HCT116 (cell line): ENCODE measurements around the gene CLIC3. TPM values are rescaled to one million over a fixed set of nuclear protein-coding genes. Genes with fewer than 3 reads are reported as not detected.

Source experiments
- ATAC-seq: fragments of 200-7000 bp; cut with Tn5 transposase; 2 replicates; pipeline ENCODE4 v1.9.1; 2020; ENCODE audit warnings: mild to moderate bottlenecking, moderate library complexity
- BruUV-seq: library from RNA; stranded (reverse); fragments of 400-500 nt; replicated peaks from 2 replicates; lab custom pipeline; 2021; lab: Mats Ljungman, UMichigan
- CTCF ChIA-PET: fragments of 300-600 bp; sonication (Branson Sonifier 250); formaldehyde crosslinking; loops from one replicate; lab custom pipeline; 2021; ENCODE audit warnings: antibody characterized with exemption; lab: Charles Lee
- POLR2A ChIA-PET: fragments of 300-600, 350-600 bp; sonication (Branson Sonifier 250); formaldehyde crosslinking; loops from one replicate; lab custom pipeline; 2021; ENCODE audit warnings: antibody characterized with exemption; lab: Charles Lee
- RAD21 ChIA-PET, 2 experiments: fragments of 300-600 bp; sonication (Branson Sonifier 250); formaldehyde crosslinking; loops; one replicate each; lab custom pipeline; 2023; ENCODE audit warnings: low total read pairs in 2 of 2; ENCODE audit not compliant: uncharacterized antibody in 2 of 2, unreplicated experiment in 2 of 2, low non-redundant PET in 1 of 2; lab: Charles Lee
- DNase-seq: peaks from one replicate; pipeline ENCODE4 v3.0.0-alpha.2; 2010; ENCODE audit warnings: low read depth, low spot score
- H2AFZ ChIP-seq: fragments of 200-600 bp; shearing (Covaris generic), sonication (generic); 2 replicates; pipeline ENCODE4 v1.6.1; 2017; ENCODE audit warnings: low read depth, mixed run types, mixed read lengths, antibody characterized with exemption, low read length; ENCODE audit not compliant: poor library complexity, severe bottlenecking
- H3K27ac ChIP-seq: 2 replicates; pipeline ENCODE4 v1.5.1; 2012; ENCODE audit warnings: low read depth, low read length
- H3K27me3 ChIP-seq: fragments of 200-600 bp; sonication (generic); 2 replicates; pipeline ENCODE4 v1.6.1; 2016; ENCODE audit warnings: mixed run types, low read length, mixed read lengths; ENCODE audit not compliant: insufficient read depth
- H3K36me3 ChIP-seq, 2 experiments: fragments of 200-500 bp in 1 of 2; fragments of 200-600 bp in 1 of 2; sonication (Bioruptor generic) in 1 of 2; sonication (generic) in 1 of 2; 2 replicates each; pipeline versions ENCODE4 v1.5.1 to v1.6.1; 2014 to 2016; ENCODE audit warnings: low read length in 2 of 2, inconsistent platforms in 1 of 2, mixed read lengths in 1 of 2, mixed run types in 1 of 2; ENCODE audit not compliant: insufficient read depth in 2 of 2, control insufficient read depth in 1 of 2
- H3K4me1 ChIP-seq, 2 experiments: fragments of 200-600 bp in 1 of 2; sonication (generic) in 1 of 2; 2 replicates each; pipeline versions ENCODE4 v1.5.1 to v1.6.1; 2012 to 2017; ENCODE audit warnings: low read length in 2 of 2, inconsistent platforms in 1 of 2, mild to moderate bottlenecking in 1 of 2, mixed read lengths in 1 of 2, mixed run types in 1 of 2, moderate library complexity in 1 of 2; ENCODE audit not compliant: insufficient read depth in 2 of 2, control insufficient read depth in 1 of 2
- H3K4me2 ChIP-seq: fragments of 200-600 bp; sonication (generic); 2 replicates; pipeline ENCODE4 v1.6.1; 2017; ENCODE audit warnings: mixed run types, low read length, mixed read lengths
- H3K4me3 ChIP-seq, 2 experiments: fragments of 200-600 bp in 1 of 2; sonication (generic) in 1 of 2; replicated peaks in 1 of 2; 2 replicates each; pipeline ENCODE4 v1.5.1; 2011 to 2016; ENCODE audit warnings: low read length in 2 of 2, control low read depth in 1 of 2, low read depth in 1 of 2, mild to moderate bottlenecking in 1 of 2, mixed read lengths in 1 of 2, mixed run types in 1 of 2
- H3K79me2 ChIP-seq: fragments of 200-600 bp; sonication (generic); 2 replicates; pipeline ENCODE4 v1.6.1; 2017; ENCODE audit warnings: mild to moderate bottlenecking, mixed run types, low read length, moderate library complexity, mixed read lengths; ENCODE audit not compliant: insufficient read depth
- H3K9ac ChIP-seq: fragments of 200-600 bp; sonication (generic); 2 replicates; pipeline ENCODE4 v1.6.1; 2016; ENCODE audit warnings: low read length, mixed read lengths
- H3K9me2 ChIP-seq: fragments of 200-600 bp; sonication (generic), shearing (Covaris generic); 2 replicates; pipeline ENCODE4 v1.6.1; 2017; ENCODE audit warnings: mixed run types, mild to moderate bottlenecking, moderate library complexity; ENCODE audit not compliant: insufficient read depth
- H3K9me3 ChIP-seq, 2 experiments: fragments of 200-500 bp in 1 of 2; fragments of 200-600 bp in 1 of 2; sonication (Bioruptor generic) in 1 of 2; sonication (generic) in 1 of 2; 2 replicates each; pipeline ENCODE4 v1.6.1; 2014 to 2017; ENCODE audit warnings: low read length in 2 of 2, mixed read lengths in 2 of 2, inconsistent platforms in 1 of 2, low read depth in 1 of 2, mild to moderate bottlenecking in 1 of 2, mixed run types in 1 of 2, moderate library complexity in 1 of 2; ENCODE audit not compliant: control insufficient read depth in 1 of 2, insufficient read depth in 1 of 2
- H4K20me1 ChIP-seq: fragments of 200-600 bp; sonication (generic), shearing (Covaris generic); 2 replicates; pipeline ENCODE4 v1.6.1; 2017; ENCODE audit warnings: mixed run types, mild to moderate bottlenecking, moderate library complexity; ENCODE audit not compliant: insufficient read depth
- CBX3 ChIP-seq: IDR thresholded peaks from 2 replicates; pipeline ENCODE4 v1.6.1; 2012; ENCODE audit warnings: low read depth
- CEBPB ChIP-seq: IDR thresholded peaks from 2 replicates; pipeline ENCODE4 v1.6.1; 2012; ENCODE audit warnings: low read depth
- EGR1 ChIP-seq: IDR thresholded peaks from 2 replicates; pipeline ENCODE4 v1.6.1; 2012; ENCODE audit warnings: low read depth
- EZH2phosphoT487 ChIP-seq: fragments of 200-600 bp; IDR thresholded peaks from 2 replicates; pipeline ENCODE4 v1.6.1; 2018; ENCODE audit warnings: antibody characterized with exemption, borderline replicate concordance
- JUND ChIP-seq: IDR thresholded peaks from 2 replicates; pipeline ENCODE4 v1.6.1; 2012
- POLR2A ChIP-seq: IDR thresholded peaks from 2 replicates; pipeline ENCODE4 v1.7.0; 2011; ENCODE audit warnings: borderline replicate concordance; ENCODE audit not compliant: insufficient read depth, insufficient read length; ENCODE audit errors: extremely low read depth
- SRF ChIP-seq: IDR thresholded peaks from 2 replicates; pipeline ENCODE4 v1.6.1; 2012; ENCODE audit warnings: low read depth
- TCF7L2 ChIP-seq: IDR thresholded peaks from 2 replicates; pipeline ENCODE4 v1.7.0; 2011; ENCODE audit warnings: borderline replicate concordance, inconsistent platforms; ENCODE audit not compliant: insufficient read depth, insufficient read length; ENCODE audit errors: extremely low read depth
- intact Hi-C: fragments of 100-400 bp; cut with micrococcal nuclease; formaldehyde crosslinking; loops from 2 replicates; pipeline ENCODE4 v1.10.0; 2022
- total RNA-seq: library from RNA; stranded (reverse); gene quantifications from one replicate; pipeline ENCODE4 v1.2.1, GENCODE V29; 2021; ENCODE audit not compliant: unreplicated experiment

The CLIC3 gene
- total RNA-seq, 1 experiment from 2014 or later: 8.4 TPM

DNA sequence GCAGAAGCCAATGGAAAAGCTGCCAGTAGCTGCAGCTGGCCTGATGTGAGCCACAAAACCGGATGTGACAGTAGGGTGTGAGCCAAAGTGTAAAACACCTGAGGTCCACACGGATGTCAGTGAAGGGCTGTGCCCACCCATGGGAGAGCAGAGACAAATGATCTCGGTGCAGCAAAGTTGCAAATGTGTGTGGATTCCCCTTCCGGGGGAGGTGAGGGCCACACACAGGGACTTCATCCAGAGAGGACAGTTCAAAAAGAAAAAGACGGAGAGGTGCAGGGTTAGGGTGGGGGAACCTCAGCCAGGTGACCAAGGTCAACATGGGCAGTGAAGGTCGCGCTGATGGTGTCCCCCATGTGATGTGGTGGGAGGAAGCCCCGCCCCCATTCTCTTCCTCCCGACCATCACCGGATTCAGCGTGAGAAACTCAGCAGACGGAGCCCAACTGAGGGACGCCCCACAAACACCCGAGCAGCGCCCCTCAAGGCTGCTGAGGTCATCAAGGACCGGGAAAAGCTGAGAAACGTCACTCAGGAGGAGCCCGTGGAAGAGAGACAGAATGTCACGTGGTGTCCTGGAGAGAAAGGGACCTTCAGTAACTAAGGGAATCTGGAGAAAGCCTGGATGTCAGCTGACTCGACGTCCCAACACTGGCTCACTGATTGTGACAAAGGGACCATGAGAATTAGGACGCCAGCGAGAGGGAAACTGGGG lies 30.4 kb downstream of the CLIC3 start:
- BruUV-seq: no TSS peak
- no peaks in the 10 kb centered on the region for H3K79me2 ChIP-seq
- intact Hi-C loops: no loop called here
- no peak overlapping the region for H3K27ac ChIP-seq
- no peak overlapping the region for H3K4me3 ChIP-seq
- H3K4me1 ChIP-seq: peaks cover 11 to 28% of the 10 kb centered on the region in 2 experiments
- ATAC-seq: no peak
- no peaks in the 10 kb centered on the region for H4K20me1 ChIP-seq
- no peaks in the 10 kb centered on the region for H3K9me2 ChIP-seq
- no peaks in the 10 kb centered on the region for H3K36me3 ChIP-seq
- no peak overlapping the region for H2AFZ ChIP-seq
- H3K9me3 ChIP-seq: no peaks in the 10 kb centered on the region
- no peak overlapping the region for H3K4me2 ChIP-seq
- H3K27me3 ChIP-seq: no peaks in the 10 kb centered on the region
- no peak for DNase-seq
- CTCF ChIA-PET: interaction anchor here (2.0 kb wide), 1 partner anchor 10 kb away, joined by 5 read pairs; no protein-coding TSS in a partner anchor
- TF ChIP-seq POLR2A (no peak), SRF (no peak), TCF7L2 (no peak), EGR1 (no peak), EZH2phosphoT487 (no peak)
- TF ChIP-seq, all 23 proteins: peak for 0
- H3K9ac ChIP-seq: no peak overlapping the region
- ChIA-PET POLR2A (no interaction called here), RAD21 (no interaction called here)

- POLR2A ChIA-PET: interaction anchor here (0.6 to 1.4 kb wide), 2 partner anchors 9 to 17 kb away, joined by 3 read pairs; no protein-coding TSS in a partner anchor
- intact Hi-C loops: no loop called here
- H3K27me3 ChIP-seq: no peaks in the 10 kb centered on the region
- RAD21 ChIA-PET: no interaction called here
- H3K9me2 ChIP-seq: no peaks in the 10 kb centered on the region
- H3K36me3 ChIP-seq: no peaks in the 10 kb centered on the region
- H2AFZ ChIP-seq: no peak overlapping the region
- H3K4me1 ChIP-seq: peaks cover 11 to 28% of the 10 kb centered on the region in 2 experiments
- ATAC-seq (0 out of 2 replicates have a peak, but pooled peaks have one; percentile 5), DNase-seq (no peak)
- no peaks in the 10 kb centered on the region for H4K20me1 ChIP-seq
- BruUV-seq: no TSS peak
- peak overlapping the region; percentile 63; the same call in 1 of the 2 replicates for H3K27ac ChIP-seq
- no peaks in the 10 kb centered on the region for H3K79me2 ChIP-seq
- no peak for TF ChIP-seq CEBPB
- no peak for TF ChIP-seq CBX3
- no peak for TF ChIP-seq JUND
- H3K9ac ChIP-seq: peak overlapping the region; percentile 49
- CTCF ChIA-PET: interaction anchor here (1.0 to 2.0 kb wide), 4 partner anchors 11 to 64 kb away, joined by 3 to 5 read pairs (median 4); no protein-coding TSS in a partner anchor
- H3K4me3 ChIP-seq: peak overlapping the region; percentile 22 to 45
- H3K9me3 ChIP-seq: no peaks in the 10 kb centered on the region
- peak overlapping the region; percentile 88 for H3K4me2 ChIP-seq
Measured at GRCh38 chr9:136964833-136965422, 31.4 kb downstream of the CLIC3 start.
